AG04449 (cell line): Measurements from ENCODE around the gene CAMTA1.

Experiments used
- CTCF ChIA-PET: fragments of 350-600 bp; formaldehyde crosslinking; extraction: SDS; loops from one replicate; lab custom pipeline; 2021; ENCODE audit warnings: antibody characterized with exemption; lab: Yijun Ruan, JAX
- POLR2A ChIA-PET: fragments of 400-600, 350-600 bp; formaldehyde crosslinking; extraction: SDS; loops from one replicate; lab custom pipeline; 2020; ENCODE audit warnings: antibody characterized with exemption, inconsistent platforms; lab: Yijun Ruan, JAX
- DNase-seq: peaks from one replicate; pipeline ENCODE4 v3.0.0-alpha.2; 2010; ENCODE audit warnings: low read depth, low spot score
- H3K4me3 ChIP-seq: 2 replicates; pipeline ENCODE4 v1.5.1; 2011; ENCODE audit warnings: low read depth, mild to moderate bottlenecking, control low read depth, low read length
- TF ChIP-seq, protein P1 (sequence below): IDR thresholded peaks from one replicate; pipeline ENCODE4 v1.5.1; 2011; ENCODE audit warnings: mild to moderate bottlenecking, moderate library complexity, low read length, control low read depth, inconsistent platforms; ENCODE audit not compliant: insufficient read depth; ENCODE audit errors: missing control alignments

The CAMTA1 gene

DNA sequence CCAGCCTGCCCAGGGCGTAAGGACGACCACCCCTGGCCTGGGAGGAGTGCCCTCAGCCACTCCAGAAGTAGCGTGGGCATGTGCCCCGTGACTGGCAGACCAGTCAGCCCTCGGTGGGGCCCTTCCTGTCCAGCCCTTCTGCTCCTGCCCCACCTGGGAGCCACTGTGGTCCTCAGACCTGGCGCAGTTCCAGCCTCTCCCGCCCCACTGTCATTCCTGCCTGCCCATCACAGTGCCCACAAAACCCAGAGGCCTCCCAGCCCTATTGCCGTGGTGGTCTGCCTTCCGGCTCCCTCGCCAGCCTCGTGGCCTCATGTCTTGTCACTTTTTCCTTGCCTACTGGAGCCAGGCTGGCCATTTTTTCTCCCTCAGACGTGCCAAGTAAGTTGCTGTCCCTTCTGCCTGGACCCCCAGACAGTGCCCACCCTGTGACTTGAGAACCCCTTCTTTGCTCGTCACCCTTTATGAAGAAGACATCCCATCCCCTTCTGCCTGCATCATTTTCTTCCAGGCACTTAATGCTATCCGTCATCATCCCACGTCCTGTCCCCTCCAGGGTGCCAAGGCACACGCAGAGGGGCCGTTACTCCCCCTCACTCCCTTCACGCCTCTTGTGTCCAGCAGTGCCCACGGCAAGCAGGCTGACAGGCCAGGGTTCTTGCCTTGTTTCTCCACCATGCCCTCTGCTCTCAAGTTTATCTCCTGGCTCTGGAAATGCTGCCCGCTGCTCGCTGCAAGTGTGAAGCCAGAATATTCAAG lies 122.6 kb downstream of the CAMTA1 start:
- ChIA-PET CTCF (no interaction called here), POLR2A (no interaction called here)
- DNase-seq, result no peak
- no peak overlapping the region for H3K4me3 ChIP-seq
- TF ChIP-seq, protein P1, sequence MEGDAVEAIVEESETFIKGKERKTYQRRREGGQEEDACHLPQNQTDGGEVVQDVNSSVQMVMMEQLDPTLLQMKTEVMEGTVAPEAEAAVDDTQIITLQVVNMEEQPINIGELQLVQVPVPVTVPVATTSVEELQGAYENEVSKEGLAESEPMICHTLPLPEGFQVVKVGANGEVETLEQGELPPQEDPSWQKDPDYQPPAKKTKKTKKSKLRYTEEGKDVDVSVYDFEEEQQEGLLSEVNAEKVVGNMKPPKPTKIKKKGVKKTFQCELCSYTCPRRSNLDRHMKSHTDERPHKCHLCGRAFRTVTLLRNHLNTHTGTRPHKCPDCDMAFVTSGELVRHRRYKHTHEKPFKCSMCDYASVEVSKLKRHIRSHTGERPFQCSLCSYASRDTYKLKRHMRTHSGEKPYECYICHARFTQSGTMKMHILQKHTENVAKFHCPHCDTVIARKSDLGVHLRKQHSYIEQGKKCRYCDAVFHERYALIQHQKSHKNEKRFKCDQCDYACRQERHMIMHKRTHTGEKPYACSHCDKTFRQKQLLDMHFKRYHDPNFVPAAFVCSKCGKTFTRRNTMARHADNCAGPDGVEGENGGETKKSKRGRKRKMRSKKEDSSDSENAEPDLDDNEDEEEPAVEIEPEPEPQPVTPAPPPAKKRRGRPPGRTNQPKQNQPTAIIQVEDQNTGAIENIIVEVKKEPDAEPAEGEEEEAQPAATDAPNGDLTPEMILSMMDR, result no peak

DNA sequence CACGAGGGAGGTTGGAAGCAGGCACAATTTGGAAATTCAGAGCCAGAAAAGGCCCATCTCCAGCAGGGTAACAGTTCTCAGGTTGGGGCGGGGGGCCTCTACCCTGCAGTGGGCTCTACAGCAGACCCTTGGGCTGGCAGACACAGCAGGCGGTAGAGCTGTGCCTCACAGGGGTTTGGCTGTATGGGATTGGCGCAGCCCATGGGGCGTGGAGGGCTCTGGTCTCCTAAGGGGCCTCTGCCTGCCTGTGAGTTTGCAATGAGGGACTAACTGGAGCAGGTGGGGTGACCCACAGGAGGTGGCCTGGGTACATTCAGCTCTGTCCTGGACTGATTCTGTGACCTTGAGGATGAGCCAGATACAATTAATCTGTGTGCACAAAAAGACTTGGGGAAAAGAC lies 124.1 kb downstream of the CAMTA1 start:
- ChIA-PET POLR2A (no interaction called here), CTCF (no interaction called here)
- TF ChIP-seq, protein P1, result no peak
- no peak overlapping the region for H3K4me3 ChIP-seq
- no peak for DNase-seq

GRCh38 chr1:6909857-6910256 lies 124.6 kb downstream of the CAMTA1 start:
- no peak overlapping the region for H3K4me3 ChIP-seq
- ChIA-PET POLR2A (no interaction called here), CTCF (interaction anchor here (3.4 kb wide), 1 partner anchor 20 kb away, joined by 17 read pairs; no protein-coding TSS in a partner anchor)
- no peak for DNase-seq
- TF ChIP-seq, protein P1, result no peak

DNA sequence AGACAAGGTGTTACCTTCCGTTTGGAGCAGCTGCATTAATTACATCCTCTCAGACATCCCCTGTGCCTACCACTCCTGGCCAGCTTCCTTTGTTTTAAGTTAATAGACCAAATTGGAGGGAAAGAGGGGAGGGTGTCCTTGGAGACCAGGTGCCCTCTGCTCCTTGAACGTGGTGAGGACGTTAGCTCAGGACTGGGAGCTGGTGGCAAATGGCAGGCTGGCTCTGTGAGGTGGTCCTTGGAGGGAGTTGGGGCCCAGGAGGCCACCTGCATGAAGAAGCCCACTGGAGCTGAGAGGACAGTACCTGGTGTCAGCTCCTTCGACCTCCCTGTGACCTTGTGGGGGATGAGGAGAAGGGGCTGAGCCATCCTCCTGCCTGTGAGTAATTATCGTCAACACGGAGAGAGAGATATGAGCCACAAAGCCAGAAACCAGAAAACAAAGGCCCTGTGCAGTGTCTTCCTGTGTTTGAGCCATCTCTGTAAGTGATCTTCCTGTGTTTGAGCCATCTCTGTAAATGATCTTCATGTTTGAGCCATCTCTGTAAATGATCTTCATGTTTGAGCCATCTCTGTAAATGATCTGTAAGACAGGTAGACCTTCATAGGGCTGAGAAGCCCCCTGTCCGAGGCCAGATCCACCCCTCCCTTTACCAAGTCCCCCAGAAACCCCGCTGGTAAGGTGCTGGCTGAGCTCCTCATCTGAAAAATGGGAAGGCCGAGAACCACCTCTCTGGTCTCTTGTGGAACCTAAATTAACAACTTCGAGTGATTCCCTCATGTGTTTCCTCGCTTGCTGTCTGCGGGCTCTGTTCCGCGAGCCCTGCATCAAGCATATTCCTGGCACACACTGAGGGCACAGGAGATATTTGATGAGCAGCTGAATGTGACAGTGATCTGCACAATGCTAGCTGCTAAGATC lies 126.0 kb downstream of the CAMTA1 start:
- H3K4me3 ChIP-seq, result no peak overlapping the region
- DNase-seq, result no peak
- TF ChIP-seq, protein P1, result no peak
- CTCF ChIA-PET, result interaction anchor here (3.4 kb wide), 1 partner anchor 22 kb away, joined by 17 read pairs; no protein-coding TSS in a partner anchor
- POLR2A ChIA-PET, result no interaction called here

GRCh38 chr1:6911974-6912373 lies 126.7 kb downstream of the CAMTA1 start:
- DNase-seq, result no peak
- no peak overlapping the region for H3K4me3 ChIP-seq
- CTCF ChIA-PET, result interaction anchor here (3.4 kb wide), 1 partner anchor 23 kb away, joined by 17 read pairs; no protein-coding TSS in a partner anchor
- TF ChIP-seq, protein P1, result no peak
- POLR2A ChIA-PET, result no interaction called here

DNA sequence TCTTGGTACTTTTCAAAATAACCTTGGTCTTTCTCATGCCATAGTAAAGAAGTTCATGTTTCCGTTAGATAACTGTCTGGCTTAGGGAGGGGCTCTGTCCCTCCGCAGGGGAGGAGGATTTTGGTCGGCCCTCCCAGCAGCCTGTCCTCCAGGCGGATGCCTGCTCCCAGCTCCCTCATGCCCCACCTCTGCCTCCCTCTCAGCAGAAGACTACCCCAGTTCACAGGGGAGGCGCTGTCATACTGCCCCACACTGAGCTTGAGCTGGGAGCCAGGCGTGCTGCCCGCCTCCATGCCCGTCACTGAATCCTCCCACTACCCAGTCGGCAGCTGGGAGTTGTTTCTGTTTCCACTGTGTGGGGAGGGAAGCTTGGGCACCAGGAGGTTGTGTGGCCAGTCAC lies 127.3 kb downstream of the CAMTA1 start:
- POLR2A ChIA-PET, result no interaction called here
- H3K4me3 ChIP-seq, result no peak overlapping the region
- TF ChIP-seq, protein P1, result no peak
- DNase-seq, result no peak
- CTCF ChIA-PET, result interaction anchor here (1.1 to 3.4 kb wide), 2 partner anchors 23 to 85 kb away, joined by 3 to 17 read pairs; no protein-coding TSS in a partner anchor
